ENCODE results near the gene CAMK2D. TPM values are rescaled to one million over a fixed set of nuclear protein-coding genes. Genes with fewer than 3 reads are reported as not detected.

CAMK2D gene
- total and polyA plus RNA-seq, 2 experiments from 2014 or later: 36.8 to 99.1 TPM

DNA sequence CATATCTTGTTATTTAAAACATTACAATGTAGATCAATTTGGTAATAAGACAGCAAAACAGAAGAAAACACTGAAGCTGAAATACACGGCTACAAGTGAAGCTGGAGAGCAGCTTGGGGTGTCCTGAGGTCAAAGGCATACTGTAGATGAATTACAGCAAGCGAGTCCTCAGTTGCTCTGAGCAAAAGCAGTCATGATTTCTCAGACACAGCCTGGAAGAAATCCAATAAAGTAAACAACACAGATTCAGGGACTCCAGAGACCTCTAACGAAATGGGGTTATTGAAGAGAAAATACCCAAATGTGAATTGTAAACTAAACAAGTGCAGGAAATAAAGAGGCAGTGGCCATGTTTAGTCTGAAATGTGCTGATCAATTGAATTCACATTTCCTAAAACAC, 324.4 kb downstream of the CAMK2D start:
- no peaks in the 10 kb centered on the region for H3K27me3 ChIP-seq
- H3K79me2 ChIP-seq: no peaks in the 10 kb centered on the region
- 50% methylated on average over 3 of the region's 3 CpGs for WGBS (ENCODE audit: low lambda C conversion rate, missing lambda C conversion rate)
- H3K4me2 ChIP-seq: no peak overlapping the region
- no peaks in the 10 kb centered on the region for H3K9me2 ChIP-seq (replicated peaks; ENCODE audit: insufficient read depth)
- H2AFZ ChIP-seq: no peak overlapping the region
- H3K27ac ChIP-seq: no peak overlapping the region
- DNase-seq (ENCODE audit: low spot score): no peak
- H3K36me3 ChIP-seq (replicated peaks; ENCODE audit: insufficient read depth, low read depth): no peaks in the 10 kb centered on the region
- no peak overlapping the region for H3K4me3 ChIP-seq
- H3K4me1 ChIP-seq (ENCODE audit: insufficient read depth): no peaks in the 10 kb centered on the region
- H4K20me1 ChIP-seq (ENCODE audit: insufficient read depth, poor library complexity, severe bottlenecking): no peaks in the 10 kb centered on the region
- H3K9me3 ChIP-seq (ENCODE audit: low read depth): no peaks in the 10 kb centered on the region
- TF ChIP-seq, protein P1, sequence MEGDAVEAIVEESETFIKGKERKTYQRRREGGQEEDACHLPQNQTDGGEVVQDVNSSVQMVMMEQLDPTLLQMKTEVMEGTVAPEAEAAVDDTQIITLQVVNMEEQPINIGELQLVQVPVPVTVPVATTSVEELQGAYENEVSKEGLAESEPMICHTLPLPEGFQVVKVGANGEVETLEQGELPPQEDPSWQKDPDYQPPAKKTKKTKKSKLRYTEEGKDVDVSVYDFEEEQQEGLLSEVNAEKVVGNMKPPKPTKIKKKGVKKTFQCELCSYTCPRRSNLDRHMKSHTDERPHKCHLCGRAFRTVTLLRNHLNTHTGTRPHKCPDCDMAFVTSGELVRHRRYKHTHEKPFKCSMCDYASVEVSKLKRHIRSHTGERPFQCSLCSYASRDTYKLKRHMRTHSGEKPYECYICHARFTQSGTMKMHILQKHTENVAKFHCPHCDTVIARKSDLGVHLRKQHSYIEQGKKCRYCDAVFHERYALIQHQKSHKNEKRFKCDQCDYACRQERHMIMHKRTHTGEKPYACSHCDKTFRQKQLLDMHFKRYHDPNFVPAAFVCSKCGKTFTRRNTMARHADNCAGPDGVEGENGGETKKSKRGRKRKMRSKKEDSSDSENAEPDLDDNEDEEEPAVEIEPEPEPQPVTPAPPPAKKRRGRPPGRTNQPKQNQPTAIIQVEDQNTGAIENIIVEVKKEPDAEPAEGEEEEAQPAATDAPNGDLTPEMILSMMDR (IDR thresholded peaks at IDR 0.05; ENCODE audit: poor library complexity): no peak
- TF ChIP-seq EZH2phosphoT487 (IDR thresholded peaks at IDR 0.05; ENCODE audit: low read depth, severe bottlenecking, unreplicated experiment): no peak

DNA sequence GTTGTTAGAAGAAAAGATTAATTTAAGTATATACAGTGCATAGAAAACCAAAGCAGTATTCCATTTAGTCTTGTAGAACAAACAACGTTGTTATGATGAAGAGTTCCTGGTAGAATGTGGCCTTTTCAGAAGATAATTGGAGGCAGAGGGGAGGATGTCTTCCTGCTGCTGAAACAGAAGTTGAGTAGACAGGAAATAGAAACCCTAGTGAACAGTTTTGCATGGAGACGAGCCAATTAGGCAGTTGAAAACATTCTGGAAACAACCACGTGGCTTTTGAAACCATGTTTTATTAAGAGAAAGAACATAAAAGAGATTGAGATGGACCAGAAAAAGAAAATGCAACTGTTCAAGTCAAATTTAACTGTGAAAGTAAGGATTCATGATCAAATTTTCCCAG, 325.2 kb downstream of the CAMK2D start:
- no peak overlapping the region for H3K4me3 ChIP-seq
- no peaks in the 10 kb centered on the region for H3K9me3 ChIP-seq (ENCODE audit: low read depth)
- no peaks in the 10 kb centered on the region for H3K27me3 ChIP-seq
- no peaks in the 10 kb centered on the region for H4K20me1 ChIP-seq (ENCODE audit: insufficient read depth, poor library complexity, severe bottlenecking)
- WGBS (ENCODE audit: low lambda C conversion rate, missing lambda C conversion rate): 56% methylated on average over 3 of the region's 3 CpGs
- no peaks in the 10 kb centered on the region for H3K4me1 ChIP-seq (ENCODE audit: insufficient read depth)
- no peaks in the 10 kb centered on the region for H3K36me3 ChIP-seq (replicated peaks; ENCODE audit: insufficient read depth, low read depth)
- no peak for DNase-seq (ENCODE audit: low spot score)
- H3K9me2 ChIP-seq (replicated peaks; ENCODE audit: insufficient read depth): no peaks in the 10 kb centered on the region
- TF ChIP-seq EZH2phosphoT487 (IDR thresholded peaks at IDR 0.05; ENCODE audit: low read depth, severe bottlenecking, unreplicated experiment) (no peak), EZH2 (IDR thresholded peaks at IDR 0.05; ENCODE audit: borderline replicate concordance) (no peak)
- TF ChIP-seq, protein P1 (IDR thresholded peaks at IDR 0.05; ENCODE audit: poor library complexity): no peak
- no peaks in the 10 kb centered on the region for H3K79me2 ChIP-seq
- H2AFZ ChIP-seq: no peak overlapping the region
- no peak overlapping the region for H3K27ac ChIP-seq
- no peak overlapping the region for H3K4me2 ChIP-seq

DNA sequence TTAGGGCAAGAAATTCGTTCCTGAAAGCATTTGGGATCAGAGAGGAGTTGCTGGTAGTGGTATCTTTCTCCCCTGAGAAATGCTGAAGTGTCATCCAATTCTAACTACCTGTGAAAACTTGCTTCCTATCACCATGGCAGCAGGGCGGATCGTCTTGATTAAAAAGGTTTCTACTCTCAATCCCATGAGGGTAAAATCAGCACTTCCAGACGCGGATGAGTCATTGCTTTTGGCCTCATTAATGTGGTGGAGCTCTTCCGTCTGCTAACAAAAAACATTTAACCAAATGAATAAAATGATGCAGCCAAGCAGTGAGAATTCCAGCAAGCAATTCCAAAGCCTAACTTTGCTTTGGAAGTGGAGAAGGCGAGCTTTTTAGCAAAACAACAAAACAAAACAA, 325.6 kb downstream of the CAMK2D start:
- Histone ChIP-seq H3K79me2 (no peaks in the 10 kb centered on the region), H3K9me3 (ENCODE audit: low read depth) (no peaks in the 10 kb centered on the region), H3K4me2 (no peak overlapping the region), H3K4me3 (no peak overlapping the region), H2AFZ (no peak overlapping the region), H3K27ac (no peak overlapping the region), H3K36me3 (replicated peaks; ENCODE audit: insufficient read depth, low read depth) (no peaks in the 10 kb centered on the region), H3K27me3 (no peaks in the 10 kb centered on the region), H3K4me1 (ENCODE audit: insufficient read depth) (no peaks in the 10 kb centered on the region), H3K9me2 (replicated peaks; ENCODE audit: insufficient read depth) (no peaks in the 10 kb centered on the region), H4K20me1 (ENCODE audit: insufficient read depth, poor library complexity, severe bottlenecking) (no peaks in the 10 kb centered on the region)
- no peak for DNase-seq (ENCODE audit: low spot score)
- TF ChIP-seq EZH2 (IDR thresholded peaks at IDR 0.05; ENCODE audit: borderline replicate concordance) (no peak), EZH2phosphoT487 (IDR thresholded peaks at IDR 0.05; ENCODE audit: low read depth, severe bottlenecking, unreplicated experiment) (no peak)
- TF ChIP-seq, protein P1 (IDR thresholded peaks at IDR 0.05; ENCODE audit: poor library complexity): no peak
- WGBS (ENCODE audit: low lambda C conversion rate, missing lambda C conversion rate): 70% methylated on average over 7 of the region's 7 CpGs

DNA sequence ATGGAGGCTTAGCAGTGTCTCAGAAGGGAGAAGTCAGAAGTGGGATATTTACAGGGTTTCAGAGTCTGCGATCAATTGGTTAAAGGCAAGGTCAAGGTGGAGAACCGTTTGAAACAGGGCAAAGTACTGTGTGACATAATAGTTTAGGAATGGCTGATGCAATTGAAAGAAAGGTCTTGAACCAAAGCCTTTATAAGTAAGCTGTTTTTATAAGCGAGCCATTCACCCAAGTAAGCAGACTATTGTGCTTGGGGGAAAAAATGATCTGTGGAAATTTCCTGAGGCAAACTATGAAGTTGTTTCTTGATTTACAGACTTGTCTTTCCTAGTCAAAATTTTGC, 327.3 kb downstream of the CAMK2D start:
- H3K4me3 ChIP-seq: no peak overlapping the region

More for the DNA sequence above, 327.3 kb downstream of the CAMK2D start:
- Histone ChIP-seq H3K4me1 (ENCODE audit: insufficient read depth) (no peaks in the 10 kb centered on the region), H3K36me3 (replicated peaks; ENCODE audit: insufficient read depth, low read depth) (no peaks in the 10 kb centered on the region), H4K20me1 (ENCODE audit: insufficient read depth, poor library complexity, severe bottlenecking) (no peaks in the 10 kb centered on the region), H3K79me2 (no peaks in the 10 kb centered on the region), H2AFZ (no peak overlapping the region), H3K27ac (no peak overlapping the region), H3K4me2 (no peak overlapping the region), H3K27me3 (no peaks in the 10 kb centered on the region), H3K9me3 (ENCODE audit: low read depth) (no peaks in the 10 kb centered on the region), H3K9me2 (replicated peaks; ENCODE audit: insufficient read depth) (no peaks in the 10 kb centered on the region)
- no peak for DNase-seq (ENCODE audit: low spot score)
- TF ChIP-seq, protein P1 (IDR thresholded peaks at IDR 0.05; ENCODE audit: poor library complexity): no peak
- TF ChIP-seq EZH2 (IDR thresholded peaks at IDR 0.05; ENCODE audit: borderline replicate concordance) (no peak), EZH2phosphoT487 (IDR thresholded peaks at IDR 0.05; ENCODE audit: low read depth, severe bottlenecking, unreplicated experiment) (no peak)
- WGBS (ENCODE audit: low lambda C conversion rate, missing lambda C conversion rate): 62% methylated on average over 3 of the region's 3 CpGs

All from hepatocyte (in vitro differentiated cells).